Neural progenitor cell (in vitro differentiated cells): ENCODE data around the gene TUBB. TPM values are rescaled to one million over a fixed set of nuclear protein-coding genes. Genes with fewer than 3 reads are reported as not detected.

Source experiments
- DNase-seq: peaks from one replicate; pipeline ENCODE4 v3.0.0-alpha.2; 2016; ENCODE audit warnings: low spot score
- H2AFZ ChIP-seq: fragments of 200-600 bp; sonication (generic); replicated peaks from 2 replicates; pipeline ENCODE4 v1.6.1; 2016; ENCODE audit warnings: antibody characterized with exemption
- H3F3A ChIP-seq: fragments of 200-600 bp; sonication (generic); 2 replicates; pipeline ENCODE4 v1.6.1; 2016; ENCODE audit warnings: antibody characterized with exemption, low read depth
- H3K27ac ChIP-seq: fragments of 200-600 bp; sonication (generic); 2 replicates; pipeline ENCODE4 v1.5.1; 2016; ENCODE audit warnings: mild to moderate bottlenecking
- H3K27me3 ChIP-seq: fragments of 200-600 bp; sonication (generic); 2 replicates; pipeline ENCODE4 v1.6.1; 2016; ENCODE audit warnings: mild to moderate bottlenecking, moderate library complexity
- H3K36me3 ChIP-seq: fragments of 200-600 bp; sonication (generic); 2 replicates; pipeline ENCODE4 v1.5.1; 2016
- H3K4me1 ChIP-seq: fragments of 200-600 bp; sonication (generic); 2 replicates; pipeline ENCODE4 v1.6.1; 2016; ENCODE audit warnings: mixed run types
- H3K4me2 ChIP-seq: fragments of 200-600 bp; sonication (generic); 2 replicates; pipeline ENCODE4 v1.6.1; 2016
- H3K4me3 ChIP-seq: fragments of 200-600 bp; sonication (generic); 2 replicates; pipeline ENCODE4 v1.5.1; 2016
- H3K79me2 ChIP-seq: fragments of 200-600 bp; sonication (generic); 2 replicates; pipeline ENCODE4 v1.6.1; 2016; ENCODE audit warnings: low read depth
- H3K9ac ChIP-seq: fragments of 200-600 bp; sonication (generic); 2 replicates; pipeline ENCODE4 v1.6.1; 2016
- H3K9me3 ChIP-seq: fragments of 200-600 bp; sonication (generic); 2 replicates; pipeline ENCODE4 v1.5.1; 2016; ENCODE audit warnings: low read depth
- H4K20me1 ChIP-seq: fragments of 200-600 bp; sonication (generic); 2 replicates; pipeline ENCODE4 v1.6.1; 2016; ENCODE audit warnings: low read depth
- H3K27ac Mint-ChIP-seq: 3 replicates; pipeline ENCODE4 v1.8.0; 2021; ENCODE audit warnings: mixed read lengths
- H3K27me3 Mint-ChIP-seq: 2 replicates; pipeline ENCODE4 v1.8.0; 2022; ENCODE audit warnings: low read depth, mild to moderate bottlenecking, inconsistent platforms, moderate library complexity, mixed read lengths; ENCODE audit not compliant: insufficient read depth
- H3K36me3 Mint-ChIP-seq: 3 replicates; pipeline ENCODE4 v1.8.0; 2021; ENCODE audit warnings: mixed read lengths
- H3K4me1 Mint-ChIP-seq: 3 replicates; pipeline ENCODE4 v1.8.0; 2021; ENCODE audit warnings: mixed read lengths
- H3K4me3 Mint-ChIP-seq: 3 replicates; pipeline ENCODE4 v1.8.0; 2021; ENCODE audit warnings: mild to moderate bottlenecking, moderate library complexity, mixed read lengths
- H3K9me3 Mint-ChIP-seq: 3 replicates; pipeline ENCODE4 v1.8.0; 2020; ENCODE audit warnings: mixed read lengths
- EZH2 ChIP-seq: fragments of 200-600 bp; sonication (generic); IDR thresholded peaks from 2 replicates; pipeline ENCODE4 v1.6.1; 2017; ENCODE audit warnings: antibody characterized with exemption, mild to moderate bottlenecking, moderate library complexity
- EZH2phosphoT487 ChIP-seq: fragments of 200-600 bp; sonication (generic); IDR thresholded peaks from 2 replicates; pipeline ENCODE4 v1.6.1; 2017; ENCODE audit warnings: antibody characterized with exemption
- total RNA-seq: library from RNA; depleted of rRNA; stranded (reverse); fragments of >200 nt; gene quantifications from 2 replicates; pipeline ENCODE4 v1.2.3, GENCODE V29; 2015; ENCODE audit warnings: low replicate concordance
- TF ChIP-seq, protein P1 (sequence below): fragments of 200-600 bp; sonication (generic); IDR thresholded peaks from 2 replicates; pipeline ENCODE4 v1.5.1; 2017; ENCODE audit warnings: antibody characterized with exemption, mild to moderate bottlenecking

Gene TUBB
- total RNA-seq, 1 donor from 2014 or later: 1,479 TPM

DNA sequence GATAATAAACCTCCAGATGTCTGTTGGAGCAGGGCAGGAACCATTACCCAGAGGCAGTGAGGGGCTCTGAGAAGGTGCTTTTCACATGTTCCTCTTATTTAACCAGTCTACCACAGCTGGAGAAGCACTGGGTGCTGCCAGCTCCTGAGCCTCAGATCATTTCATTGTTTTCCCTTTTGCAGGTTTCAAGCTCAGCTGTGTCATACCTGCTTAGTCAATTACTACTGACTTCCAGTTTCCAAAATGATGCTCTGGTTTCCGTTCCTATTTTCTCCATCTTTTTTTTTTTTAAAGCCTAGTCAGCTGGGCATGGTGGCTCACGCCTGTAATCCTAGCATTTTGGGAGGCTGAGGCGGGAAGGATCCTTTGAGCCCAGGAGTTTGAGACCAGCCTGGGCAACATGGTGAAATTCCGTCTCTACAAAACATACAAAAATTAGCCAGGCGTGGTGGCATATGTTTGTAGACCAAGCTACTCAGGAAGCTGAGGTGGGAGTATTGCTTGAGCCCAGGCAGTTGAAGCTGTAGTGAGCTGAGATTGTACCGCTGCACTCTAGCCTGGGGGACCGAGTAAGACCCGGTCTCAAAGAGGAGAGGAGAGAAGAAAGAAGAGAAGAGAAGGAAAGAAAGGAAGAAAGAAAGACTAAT, 15.6 kb downstream of the TUBB start:
- Mint-ChIP-seq H3K4me1 (peaks cover 12% of the 10 kb centered on the region), H3K27me3 (peaks cover 3% of the 10 kb centered on the region), H3K36me3 (peaks cover 39% of the 10 kb centered on the region), H3K27ac (no peak overlapping the region), H3K4me3 (peak overlapping the region; percentile 24), H3K9me3 (no peaks in the 10 kb centered on the region)
- peaks cover 4% of the 10 kb centered on the region for H3F3A ChIP-seq
- H3K4me1 ChIP-seq: no peaks in the 10 kb centered on the region
- no peaks in the 10 kb centered on the region for H3K27me3 ChIP-seq
- no peak overlapping the region for H2AFZ ChIP-seq
- H3K27ac ChIP-seq: no peak overlapping the region
- H4K20me1 ChIP-seq: peaks cover 9% of the 10 kb centered on the region
- no peaks in the 10 kb centered on the region for H3K9me3 ChIP-seq
- peaks cover 11% of the 10 kb centered on the region for H3K79me2 ChIP-seq
- no peak for DNase-seq
- no peak overlapping the region for H3K4me3 ChIP-seq
- H3K9ac ChIP-seq: no peak overlapping the region
- no peak for TF ChIP-seq EZH2
- no peak overlapping the region for H3K4me2 ChIP-seq
- H3K36me3 ChIP-seq: no peaks in the 10 kb centered on the region

DNA sequence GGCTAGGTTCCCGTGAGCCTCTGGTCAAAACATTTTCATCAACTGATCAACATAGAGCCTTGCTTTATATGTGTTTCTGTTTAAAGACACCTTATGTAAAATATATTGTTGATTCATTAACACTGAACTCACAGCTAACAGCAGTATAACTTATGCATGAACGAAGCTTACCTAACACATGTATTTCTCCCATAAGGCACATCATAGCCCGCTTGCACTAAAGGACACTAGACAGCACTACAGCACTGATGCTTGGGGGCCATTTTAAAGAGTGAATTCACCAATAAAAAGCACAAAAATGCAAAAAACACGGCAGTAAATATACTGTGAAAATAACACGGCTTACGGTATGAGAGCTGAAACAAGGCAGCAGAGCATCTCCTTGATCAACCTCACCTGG, 18.4 kb downstream of the TUBB start:
- Mint-ChIP-seq H3K4me3 (no peak overlapping the region), H3K36me3 (peaks cover 40% of the 10 kb centered on the region)

DNA sequence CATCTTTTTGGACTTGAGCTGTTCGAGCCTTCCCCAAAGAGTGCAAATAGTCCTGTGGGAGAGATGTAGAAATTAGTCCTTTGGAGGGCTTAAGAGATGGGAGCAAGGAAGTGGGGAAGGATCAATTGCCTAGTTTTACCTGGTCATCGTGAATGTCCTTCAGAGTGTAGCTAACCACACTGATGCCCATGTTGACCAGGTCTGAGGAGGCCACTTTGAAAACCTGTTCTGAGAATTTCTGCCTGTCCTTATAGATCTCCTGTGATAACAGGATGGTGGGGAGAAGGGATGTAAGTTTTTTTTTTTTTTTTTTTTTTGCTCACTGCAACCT, 20.4 kb downstream of the TUBB start:
- Mint-ChIP-seq H3K4me3 (peak overlapping the region; percentile 91), H3K9me3 (no peaks in the 10 kb centered on the region), H3K36me3 (peaks cover 35% of the 10 kb centered on the region), H3K27me3 (peaks cover 11% of the 10 kb centered on the region), H3K4me1 (peaks cover 43% of the 10 kb centered on the region), H3K27ac (peak overlapping the region; percentile 11)
- Histone ChIP-seq H3K79me2 (peaks cover 27% of the 10 kb centered on the region), H3K27me3 (peaks cover 14% of the 10 kb centered on the region), H3K4me3 (no peak overlapping the region), H4K20me1 (peaks cover 14% of the 10 kb centered on the region), H3K36me3 (no peaks in the 10 kb centered on the region), H2AFZ (no peak overlapping the region), H3K4me1 (peaks cover 5% of the 10 kb centered on the region), H3F3A (peaks cover 16% of the 10 kb centered on the region), H3K9me3 (no peaks in the 10 kb centered on the region), H3K4me2 (no peak overlapping the region), H3K27ac (no peak overlapping the region), H3K9ac (no peak overlapping the region)
- TF ChIP-seq, protein P1, sequence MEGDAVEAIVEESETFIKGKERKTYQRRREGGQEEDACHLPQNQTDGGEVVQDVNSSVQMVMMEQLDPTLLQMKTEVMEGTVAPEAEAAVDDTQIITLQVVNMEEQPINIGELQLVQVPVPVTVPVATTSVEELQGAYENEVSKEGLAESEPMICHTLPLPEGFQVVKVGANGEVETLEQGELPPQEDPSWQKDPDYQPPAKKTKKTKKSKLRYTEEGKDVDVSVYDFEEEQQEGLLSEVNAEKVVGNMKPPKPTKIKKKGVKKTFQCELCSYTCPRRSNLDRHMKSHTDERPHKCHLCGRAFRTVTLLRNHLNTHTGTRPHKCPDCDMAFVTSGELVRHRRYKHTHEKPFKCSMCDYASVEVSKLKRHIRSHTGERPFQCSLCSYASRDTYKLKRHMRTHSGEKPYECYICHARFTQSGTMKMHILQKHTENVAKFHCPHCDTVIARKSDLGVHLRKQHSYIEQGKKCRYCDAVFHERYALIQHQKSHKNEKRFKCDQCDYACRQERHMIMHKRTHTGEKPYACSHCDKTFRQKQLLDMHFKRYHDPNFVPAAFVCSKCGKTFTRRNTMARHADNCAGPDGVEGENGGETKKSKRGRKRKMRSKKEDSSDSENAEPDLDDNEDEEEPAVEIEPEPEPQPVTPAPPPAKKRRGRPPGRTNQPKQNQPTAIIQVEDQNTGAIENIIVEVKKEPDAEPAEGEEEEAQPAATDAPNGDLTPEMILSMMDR: no peak
- TF ChIP-seq EZH2phosphoT487: no peak
- TF ChIP-seq EZH2: no peak
- no peak for DNase-seq

More for the DNA sequence above, 18.4 kb downstream of the TUBB start:
- H3K9me3 Mint-ChIP-seq: no peaks in the 10 kb centered on the region
- Histone ChIP-seq H3K9ac (no peak overlapping the region), H3K27ac (no peak overlapping the region), H2AFZ (no peak overlapping the region), H3K79me2 (peaks cover 27% of the 10 kb centered on the region), H3K27me3 (peaks cover 6% of the 10 kb centered on the region), H3K4me3 (no peak overlapping the region), H3K36me3 (no peaks in the 10 kb centered on the region), H3K4me1 (peaks cover 5% of the 10 kb centered on the region), H3F3A (peaks cover 10% of the 10 kb centered on the region), H3K4me2 (no peak overlapping the region), H4K20me1 (peaks cover 14% of the 10 kb centered on the region), H3K9me3 (no peaks in the 10 kb centered on the region)
- peaks cover 28% of the 10 kb centered on the region for H3K4me1 Mint-ChIP-seq
- H3K27ac Mint-ChIP-seq: no peak overlapping the region
- no peak for TF ChIP-seq EZH2phosphoT487
- TF ChIP-seq, protein P1: no peak
- TF ChIP-seq EZH2: no peak
- DNase-seq: no peak
- H3K27me3 Mint-ChIP-seq: peaks cover 11% of the 10 kb centered on the region

DNA sequence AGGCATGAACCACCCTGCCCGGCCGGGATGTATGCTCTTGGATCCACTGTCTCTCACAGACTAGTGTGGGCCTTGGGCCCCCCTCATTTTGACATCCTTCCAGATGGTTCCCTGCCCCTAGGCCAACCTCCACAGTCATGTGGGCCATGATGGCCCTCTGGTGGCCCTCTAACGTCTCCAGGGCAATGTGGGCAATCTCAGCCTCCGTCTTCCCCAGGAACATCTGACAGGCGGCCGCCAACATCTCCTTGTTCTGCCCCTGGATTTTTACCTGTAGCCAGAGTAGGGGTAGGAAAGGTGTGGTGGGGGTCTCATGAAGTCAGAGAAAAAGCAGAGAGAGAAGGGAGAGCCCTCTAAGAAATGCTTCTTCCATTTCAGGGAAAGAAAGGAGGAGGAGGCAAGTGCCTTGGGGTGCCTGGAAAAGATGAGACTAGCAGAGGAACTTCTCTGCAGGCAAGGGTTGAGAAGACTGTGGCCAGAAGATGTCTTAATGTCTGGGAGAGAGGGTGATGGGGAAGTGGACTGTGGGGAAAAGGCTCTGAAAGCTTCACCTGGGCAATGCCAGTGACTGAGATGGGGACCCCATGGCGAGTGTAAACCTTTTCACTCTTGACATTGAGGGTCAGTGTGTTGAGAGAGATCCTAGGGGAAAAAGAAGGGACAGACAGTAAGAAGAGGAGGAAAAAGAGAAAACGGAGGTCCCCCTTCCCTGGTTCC, 21.1 kb downstream of the TUBB start:
- Histone ChIP-seq H3K79me2 (peaks cover 27% of the 10 kb centered on the region), H2AFZ (no peak overlapping the region), H3F3A (peaks cover 16% of the 10 kb centered on the region), H3K4me3 (peak overlapping the region; percentile 85), H3K36me3 (no peaks in the 10 kb centered on the region), H3K4me1 (peaks cover 5% of the 10 kb centered on the region), H3K27me3 (peaks cover 14% of the 10 kb centered on the region), H3K27ac (no peak overlapping the region), H4K20me1 (peaks cover 10% of the 10 kb centered on the region), H3K4me2 (peak overlapping the region; percentile 98), H3K9ac (peak overlapping the region; percentile 47), H3K9me3 (no peaks in the 10 kb centered on the region)
- peaks cover 43% of the 10 kb centered on the region for H3K4me1 Mint-ChIP-seq
- TF ChIP-seq, protein P1: no peak
- no peak for TF ChIP-seq EZH2phosphoT487
- TF ChIP-seq EZH2: no peak
- peak overlapping the region; percentile 92 for H3K27ac Mint-ChIP-seq
- H3K27me3 Mint-ChIP-seq: peaks cover 11% of the 10 kb centered on the region
- H3K4me3 Mint-ChIP-seq: peak overlapping the region; percentile 91
- DNase-seq: no peak
- peaks cover 32% of the 10 kb centered on the region for H3K36me3 Mint-ChIP-seq
- no peaks in the 10 kb centered on the region for H3K9me3 Mint-ChIP-seq
